ENCODE results near the gene CELF4. TPM values are rescaled to one million over a fixed set of nuclear protein-coding genes. Genes with fewer than 3 reads are reported as not detected.

The CELF4 gene
- total RNA-seq, 4 donors from 2014 or later = 0.16 to 0.59 TPM; not detected in 2

DNA sequence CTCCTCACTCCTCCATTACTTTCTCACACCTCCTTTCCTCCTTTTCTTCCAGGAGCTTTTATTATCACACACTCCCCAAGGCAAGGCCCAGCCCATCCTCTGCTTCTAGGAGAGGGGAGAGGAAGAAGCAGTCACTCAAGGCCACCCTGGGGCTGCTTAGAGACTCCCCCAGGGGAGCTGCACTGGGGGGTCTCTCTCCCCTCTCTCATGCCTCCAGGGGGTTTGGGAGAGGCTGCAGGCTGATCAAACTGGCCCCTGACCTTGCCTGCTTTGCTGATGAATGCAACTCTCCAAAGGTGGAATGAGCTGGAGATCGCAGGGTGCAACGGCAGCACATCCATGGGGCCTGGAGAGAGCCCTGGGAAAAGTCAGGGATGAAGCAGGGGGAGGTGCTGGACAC, 216.9 kb downstream of the CELF4 start:
- intact Hi-C loops (cut with DNase I; ENCODE audit: low total_unique reads) = loop anchor here (10.0 kb wide), 1 partner anchor 136 kb away; no protein-coding TSS in a partner anchor
- 85 to 93% methylated on average over 2 of the region's 2 CpGs for WGBS, 2 donors
- H3K4me3 ChIP-seq (ENCODE audit: low read depth, poor library complexity, severe bottlenecking) = no peak overlapping the region
- no peak for DNase-seq (ENCODE audit: low spot score in 2 of 2)
- no peak for TF ChIP-seq POLR2A (IDR thresholded peaks at IDR 0.05)
- TF ChIP-seq, protein P1, sequence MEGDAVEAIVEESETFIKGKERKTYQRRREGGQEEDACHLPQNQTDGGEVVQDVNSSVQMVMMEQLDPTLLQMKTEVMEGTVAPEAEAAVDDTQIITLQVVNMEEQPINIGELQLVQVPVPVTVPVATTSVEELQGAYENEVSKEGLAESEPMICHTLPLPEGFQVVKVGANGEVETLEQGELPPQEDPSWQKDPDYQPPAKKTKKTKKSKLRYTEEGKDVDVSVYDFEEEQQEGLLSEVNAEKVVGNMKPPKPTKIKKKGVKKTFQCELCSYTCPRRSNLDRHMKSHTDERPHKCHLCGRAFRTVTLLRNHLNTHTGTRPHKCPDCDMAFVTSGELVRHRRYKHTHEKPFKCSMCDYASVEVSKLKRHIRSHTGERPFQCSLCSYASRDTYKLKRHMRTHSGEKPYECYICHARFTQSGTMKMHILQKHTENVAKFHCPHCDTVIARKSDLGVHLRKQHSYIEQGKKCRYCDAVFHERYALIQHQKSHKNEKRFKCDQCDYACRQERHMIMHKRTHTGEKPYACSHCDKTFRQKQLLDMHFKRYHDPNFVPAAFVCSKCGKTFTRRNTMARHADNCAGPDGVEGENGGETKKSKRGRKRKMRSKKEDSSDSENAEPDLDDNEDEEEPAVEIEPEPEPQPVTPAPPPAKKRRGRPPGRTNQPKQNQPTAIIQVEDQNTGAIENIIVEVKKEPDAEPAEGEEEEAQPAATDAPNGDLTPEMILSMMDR (IDR thresholded peaks at IDR 0.05) = no peak

DNA sequence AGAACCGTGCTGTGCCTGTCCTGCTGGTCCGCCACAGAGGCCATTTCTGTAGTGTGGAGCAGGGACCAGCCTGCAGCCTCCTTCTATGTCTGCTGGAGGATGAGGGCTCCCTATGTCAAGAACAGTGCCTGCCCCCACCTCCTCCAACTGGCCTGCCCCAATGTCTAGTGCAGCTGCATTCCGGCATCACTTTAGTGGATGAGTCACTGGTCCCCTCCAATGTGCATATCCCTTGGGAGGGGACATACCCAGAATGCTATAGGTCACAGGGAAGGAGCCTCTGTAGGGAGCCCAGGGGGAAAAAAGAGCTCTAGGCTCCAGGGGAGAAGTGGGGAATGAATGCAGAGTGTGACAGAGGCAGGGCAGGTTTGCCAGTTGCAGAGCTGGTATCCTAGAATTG, 219.6 kb downstream of the CELF4 start:
- intact Hi-C loops (cut with DNase I; ENCODE audit: low total_unique reads) = loop anchor here (10.0 kb wide), 1 partner anchor 139 kb away; no protein-coding TSS in a partner anchor

DNA sequence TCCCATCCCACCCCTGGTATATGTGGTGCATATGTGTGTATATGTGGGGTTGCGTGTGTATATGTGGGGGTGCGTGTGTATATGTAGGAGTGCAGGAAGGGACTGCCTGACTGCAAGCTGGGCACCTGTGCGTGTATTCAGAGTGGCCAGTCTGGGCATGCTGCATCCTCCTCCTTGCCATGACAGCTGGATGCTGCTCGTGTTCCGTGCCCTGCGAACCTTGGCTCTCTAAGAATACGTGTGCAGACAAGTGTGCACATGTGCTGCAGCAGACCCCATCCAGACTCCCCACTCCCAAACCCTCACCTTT, 222.1 kb downstream of the CELF4 start:
- DNase-seq (ENCODE audit: low spot score in 2 of 2) = no peak
- intact Hi-C loops (cut with DNase I; ENCODE audit: low total_unique reads) = loop anchor here (5.0 to 10.0 kb wide), 2 partner anchors 141 to 194 kb away; no protein-coding TSS in a partner anchor
- no peak overlapping the region for H3K4me3 ChIP-seq (ENCODE audit: low read depth, poor library complexity, severe bottlenecking)
- no peak for TF ChIP-seq POLR2A (IDR thresholded peaks at IDR 0.05)
- TF ChIP-seq, protein P1 (IDR thresholded peaks at IDR 0.05) = no peak
- 7 to 8% methylated on average over 7 of the region's 7 CpGs for WGBS, 2 donors

More for the DNA sequence above, 219.6 kb downstream of the CELF4 start:
- DNase-seq (ENCODE audit: low spot score in 2 of 2) = no peak
- TF ChIP-seq, protein P1 (IDR thresholded peaks at IDR 0.05) = no peak
- TF ChIP-seq POLR2A (IDR thresholded peaks at IDR 0.05) = no peak
- 59 to 63% methylated on average over 3 of the region's 3 CpGs for WGBS, 2 donors
- H3K4me3 ChIP-seq (ENCODE audit: low read depth, poor library complexity, severe bottlenecking) = no peak overlapping the region

DNA sequence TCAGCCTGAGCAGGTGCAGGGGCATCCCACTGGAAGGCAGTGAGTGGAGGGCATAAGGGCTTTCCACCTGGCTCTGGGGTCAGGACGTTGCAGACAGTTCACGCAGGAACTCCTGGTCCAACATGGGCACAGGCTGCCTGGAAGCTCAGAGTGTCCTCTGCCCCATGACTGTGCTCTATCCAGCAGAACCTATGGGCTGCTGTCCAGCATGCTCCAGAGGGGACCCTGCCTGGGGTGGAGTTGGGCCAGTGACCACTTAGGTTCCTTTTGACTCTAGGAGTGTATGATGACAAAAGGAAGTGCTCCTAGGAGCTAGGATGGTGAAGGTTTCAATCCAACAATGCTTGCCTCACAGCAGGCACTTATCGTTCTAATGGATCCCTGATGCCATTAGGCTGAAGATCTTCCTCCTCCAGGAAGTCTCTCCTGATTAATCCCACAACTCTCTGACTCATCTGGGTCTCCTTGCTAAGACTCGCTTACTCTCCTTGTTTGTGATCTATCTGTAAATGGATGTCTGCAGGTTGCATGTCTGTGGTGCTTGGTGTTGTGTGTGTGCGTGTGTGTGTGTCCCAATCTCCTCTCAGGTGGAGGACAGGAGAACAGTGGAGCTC, 224.0 kb downstream of the CELF4 start:
- intact Hi-C loops (cut with DNase I; ENCODE audit: low total_unique reads) = loop anchor here (5.0 to 10.0 kb wide), 2 partner anchors 143 to 196 kb away; no protein-coding TSS in a partner anchor
- no peak overlapping the region for H3K4me3 ChIP-seq (ENCODE audit: low read depth, poor library complexity, severe bottlenecking)
- WGBS, 2 donors = 87 to 91% methylated on average over 5 of the region's 5 CpGs
- no peak for DNase-seq (ENCODE audit: low spot score in 2 of 2)
- no peak for TF ChIP-seq POLR2A (IDR thresholded peaks at IDR 0.05)
- TF ChIP-seq, protein P1 (IDR thresholded peaks at IDR 0.05) = no peak

DNA sequence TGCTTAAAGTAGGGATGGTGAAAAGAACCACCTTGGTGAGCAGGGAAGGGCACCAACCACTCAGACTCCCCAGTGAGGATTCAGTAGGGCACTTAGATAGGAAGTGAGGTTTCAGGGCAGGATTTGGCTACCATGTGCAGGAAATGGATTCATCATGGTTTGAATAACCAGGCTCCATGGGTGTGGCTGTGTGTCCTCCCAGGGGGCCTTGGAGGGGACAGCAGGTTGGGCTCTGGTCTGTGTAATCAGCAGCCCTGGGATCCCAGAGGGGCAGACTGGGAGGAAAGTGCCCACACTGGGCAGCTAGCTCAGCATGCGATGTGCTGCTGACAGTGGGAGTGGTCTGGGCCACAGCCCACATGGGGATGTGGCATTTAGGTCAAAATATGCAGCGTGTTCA, 224.6 kb downstream of the CELF4 start:
- no peak for TF ChIP-seq POLR2A (IDR thresholded peaks at IDR 0.05)
- TF ChIP-seq, protein P1 (IDR thresholded peaks at IDR 0.05) = no peak
- WGBS, 2 donors = 31 to 43% methylated on average over 2 of the region's 2 CpGs
- intact Hi-C loops (cut with DNase I; ENCODE audit: low total_unique reads) = loop anchor here (5.0 to 10.0 kb wide), 2 partner anchors 144 to 196 kb away; no protein-coding TSS in a partner anchor
- no peak overlapping the region for H3K4me3 ChIP-seq (ENCODE audit: low read depth, poor library complexity, severe bottlenecking)
- DNase-seq (ENCODE audit: low spot score in 2 of 2) = no peak

Measured in lower leg skin (tissue), 4 donors.